Mammary epithelial cell (primary cell): ENCODE data around the gene GCHFR.

Experiments
- EZH2 ChIP-seq: IDR thresholded peaks from 2 replicates; pipeline ENCODE4 v1.6.1; 2012; ENCODE audit warnings: low read length, inconsistent platforms, borderline replicate concordance
- TF ChIP-seq, protein P1 (sequence below), 2 donors: IDR thresholded peaks in 1 of 2; conservative IDR thresholded peaks in 1 of 2; 2 replicates each; pipeline ENCODE4 v1.5.1; 2011 to 2012; ENCODE audit warnings: inconsistent platforms in 2 of 2, low read length in 2 of 2, mild to moderate bottlenecking in 2 of 2, control low read depth in 1 of 2, low read depth in 1 of 2; ENCODE audit not compliant: insufficient read depth in 1 of 2; ENCODE audit errors: extremely low read depth in 1 of 2

DNA sequence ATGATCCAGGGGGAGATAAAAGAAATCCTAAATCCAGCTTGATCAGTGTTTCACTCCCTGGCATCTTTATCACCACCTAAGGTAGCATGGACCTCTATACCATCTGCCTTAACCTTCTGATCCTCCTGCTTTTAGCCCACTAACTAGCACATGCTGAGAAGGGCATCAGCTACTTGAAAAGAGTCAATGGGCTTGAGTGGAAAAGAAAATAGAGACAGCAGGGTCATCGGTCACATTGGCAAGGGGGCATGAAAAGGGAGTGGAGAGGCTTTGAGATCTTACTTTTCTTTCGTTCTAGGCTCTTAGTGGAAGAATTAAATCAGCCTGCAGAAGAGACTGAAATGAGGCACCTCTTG lies 42.8 kb downstream of the GCHFR start:
- TF ChIP-seq, protein P1, sequence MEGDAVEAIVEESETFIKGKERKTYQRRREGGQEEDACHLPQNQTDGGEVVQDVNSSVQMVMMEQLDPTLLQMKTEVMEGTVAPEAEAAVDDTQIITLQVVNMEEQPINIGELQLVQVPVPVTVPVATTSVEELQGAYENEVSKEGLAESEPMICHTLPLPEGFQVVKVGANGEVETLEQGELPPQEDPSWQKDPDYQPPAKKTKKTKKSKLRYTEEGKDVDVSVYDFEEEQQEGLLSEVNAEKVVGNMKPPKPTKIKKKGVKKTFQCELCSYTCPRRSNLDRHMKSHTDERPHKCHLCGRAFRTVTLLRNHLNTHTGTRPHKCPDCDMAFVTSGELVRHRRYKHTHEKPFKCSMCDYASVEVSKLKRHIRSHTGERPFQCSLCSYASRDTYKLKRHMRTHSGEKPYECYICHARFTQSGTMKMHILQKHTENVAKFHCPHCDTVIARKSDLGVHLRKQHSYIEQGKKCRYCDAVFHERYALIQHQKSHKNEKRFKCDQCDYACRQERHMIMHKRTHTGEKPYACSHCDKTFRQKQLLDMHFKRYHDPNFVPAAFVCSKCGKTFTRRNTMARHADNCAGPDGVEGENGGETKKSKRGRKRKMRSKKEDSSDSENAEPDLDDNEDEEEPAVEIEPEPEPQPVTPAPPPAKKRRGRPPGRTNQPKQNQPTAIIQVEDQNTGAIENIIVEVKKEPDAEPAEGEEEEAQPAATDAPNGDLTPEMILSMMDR (conservative IDR thresholded peaks at IDR 0.05 in 1 of 2, IDR thresholded peaks at IDR 0.05 in 1 of 2; ENCODE audit: extremely low read depth in 1 of 2, insufficient read depth in 1 of 2, low read depth in 1 of 2, low read length in 2 of 2): no peak
- TF ChIP-seq EZH2: no peak
